ENCODE measurements around the gene HAND1.

The HAND1 gene

DNA sequence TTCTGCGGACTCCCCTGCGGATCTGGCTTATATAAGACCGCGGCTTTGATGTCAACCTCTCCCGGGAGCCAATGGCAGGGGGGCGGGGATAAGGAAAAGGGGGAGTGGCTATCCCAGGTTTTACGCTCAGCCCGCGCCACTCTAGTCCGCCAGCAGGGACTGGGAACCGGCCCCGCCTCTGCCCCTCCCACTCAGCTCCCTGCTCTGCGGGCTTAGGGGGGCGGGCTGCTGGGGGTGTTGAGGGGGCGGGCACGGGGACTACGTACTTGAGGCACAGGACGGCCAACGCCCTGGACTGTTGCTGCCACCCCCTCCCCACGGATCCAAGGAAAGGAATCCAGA is at the start of gene HAND1:
HAND1 (minus strand) TSS at position 4 of the 342 bp plus-strand sequence. CDS start 219 bp downstream, outside the sequence.
- no peak within 1 kb of the TSS for H3K4me3 ChIP-seq (ENCODE audit: low read depth, low read length)
- no peak for TF ChIP-seq CTCF (IDR thresholded peaks at IDR 0.05; ENCODE audit: low read depth, low read length, missing control alignments)
- DNase-seq (ENCODE audit: low read depth): no peak

- no peak overlapping the region for H3K4me3 ChIP-seq (ENCODE audit: low read depth, low read length)
- no peak for DNase-seq (ENCODE audit: low read depth)
- no peak for TF ChIP-seq CTCF (IDR thresholded peaks at IDR 0.05; ENCODE audit: low read depth, low read length, missing control alignments)
These were observed 48.5 kb upstream of the HAND1 start for GRCh38 chr5:154526231-154527226.

- no peak overlapping the region for H3K4me3 ChIP-seq (ENCODE audit: low read depth, low read length)
- DNase-seq (ENCODE audit: low read depth): no peak
- TF ChIP-seq CTCF (IDR thresholded peaks at IDR 0.05; ENCODE audit: low read depth, low read length, missing control alignments): no peak
These were observed 46.8 kb upstream of the HAND1 start for GRCh38 chr5:154524859-154525258.

- no peak for TF ChIP-seq CTCF (IDR thresholded peaks at IDR 0.05; ENCODE audit: low read depth, low read length, missing control alignments)
- no peak for DNase-seq (ENCODE audit: low read depth)
- no peak overlapping the region for H3K4me3 ChIP-seq (ENCODE audit: low read depth, low read length)
These were observed 46.2 kb upstream of the HAND1 start for GRCh38 chr5:154524181-154524580.

DNA sequence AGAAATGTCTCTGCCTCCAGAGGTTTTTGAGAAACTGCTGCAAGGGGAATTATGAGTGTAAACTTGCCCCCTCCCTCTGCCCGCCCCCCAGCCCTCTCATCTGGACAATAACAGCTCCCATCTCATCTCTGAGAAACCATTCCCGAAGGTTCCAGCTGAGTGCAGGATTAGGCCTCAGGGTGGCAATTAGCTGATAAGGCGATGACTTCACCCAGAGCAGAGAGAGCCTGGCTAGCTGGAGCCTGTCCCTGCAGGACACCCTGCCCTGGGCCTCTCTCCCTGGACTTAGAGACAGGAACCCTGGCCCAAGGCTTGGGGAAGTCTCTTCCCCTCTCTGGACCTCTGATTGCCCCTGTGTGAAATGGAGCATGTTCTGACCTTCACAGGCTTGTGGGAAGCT is 45.7 kb upstream of the HAND1 start:
- TF ChIP-seq CTCF (IDR thresholded peaks at IDR 0.05; ENCODE audit: low read depth, low read length, missing control alignments): no peak
- H3K4me3 ChIP-seq (ENCODE audit: low read depth, low read length): no peak overlapping the region
- no peak for DNase-seq (ENCODE audit: low read depth)

- H3K4me3 ChIP-seq (ENCODE audit: low read depth, low read length): no peak overlapping the region
- no peak for DNase-seq (ENCODE audit: low read depth)
- TF ChIP-seq CTCF (IDR thresholded peaks at IDR 0.05; ENCODE audit: low read depth, low read length, missing control alignments): no peak
These were observed 45.1 kb upstream of the HAND1 start for GRCh38 chr5:154523104-154523503.

DNA sequence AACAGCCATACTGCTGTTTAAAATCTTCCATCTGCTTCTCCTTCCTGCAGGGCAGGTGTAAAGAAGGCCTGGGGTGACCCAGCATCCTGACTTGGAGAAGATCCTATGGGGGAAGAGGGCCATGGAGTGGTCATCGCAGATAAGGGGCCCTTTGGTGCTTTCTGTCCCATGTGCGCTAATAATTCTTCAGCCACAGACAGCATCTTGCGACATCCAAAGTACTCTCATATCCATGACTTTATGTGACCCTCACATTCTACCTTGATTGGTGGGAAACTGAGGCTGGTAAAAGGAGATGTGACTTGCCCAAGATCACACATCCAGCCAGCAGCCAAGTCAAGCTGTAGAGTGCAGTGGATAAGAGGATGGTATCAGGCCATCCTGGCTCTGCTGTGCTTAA is 44.3 kb upstream of the HAND1 start:
- no peak overlapping the region for H3K4me3 ChIP-seq (ENCODE audit: low read depth, low read length)
- no peak for TF ChIP-seq CTCF (IDR thresholded peaks at IDR 0.05; ENCODE audit: low read depth, low read length, missing control alignments)
- DNase-seq (ENCODE audit: low read depth): no peak
